Lung (tissue), 12 donors: ENCODE measurements around the gene NBEAL2. TPM values are rescaled to one million over a fixed set of nuclear protein-coding genes. Genes with fewer than 3 reads are reported as not detected.
A peak's percentile ranks its signal among the peaks of the same experiment; 100 is the strongest.

Experiments
- ATAC-seq: fragments of 200-7000 bp; cut with Tn5 transposase; one replicate; pipeline ENCODE4 v1.9.1; 2020; ENCODE audit warnings: moderate number of reproducible peaks; ENCODE audit not compliant: insufficient read depth, low FRiP score
- DNase-seq, 3 donors: peaks; one replicate each; pipeline ENCODE4 v3.0.0-alpha.2; 2013 to 2017
- H3K27ac ChIP-seq, 2 donors: one replicate each; pipeline ENCODE4 v1.5.1; 2013; ENCODE audit warnings: mild to moderate bottlenecking in 2 of 2, moderate library complexity in 2 of 2, control low read depth in 1 of 2, inconsistent platforms in 1 of 2, low read depth in 1 of 2, low read length in 1 of 2
- H3K27me3 ChIP-seq, 3 donors: one replicate each; pipeline ENCODE4 v1.5.1; 2013; ENCODE audit warnings: low read length in 2 of 3; ENCODE audit not compliant: control insufficient read depth in 3 of 3, insufficient read depth in 3 of 3
- H3K36me3 ChIP-seq, 4 donors: one replicate each; pipeline ENCODE4 v1.5.1; 2013; ENCODE audit warnings: low read length in 4 of 4, mild to moderate bottlenecking in 1 of 4, moderate library complexity in 1 of 4; ENCODE audit not compliant: control insufficient read depth in 4 of 4, insufficient read depth in 4 of 4
- H3K4me1 ChIP-seq, 5 donors: one replicate each; pipeline ENCODE4 v1.5.1; 2013; ENCODE audit warnings: low read length in 5 of 5, mild to moderate bottlenecking in 2 of 5, moderate library complexity in 1 of 5; ENCODE audit not compliant: control insufficient read depth in 5 of 5, insufficient read depth in 5 of 5
- H3K4me3 ChIP-seq: one replicate; pipeline ENCODE4 v1.5.1; 2013; ENCODE audit warnings: mild to moderate bottlenecking, control low read depth, moderate library complexity
- H3K9ac ChIP-seq, 2 donors: one replicate each; pipeline ENCODE4 v1.5.1; 2013; ENCODE audit warnings: low read length in 2 of 2, control low read depth in 1 of 2; ENCODE audit not compliant: insufficient read depth in 1 of 2
- H3K9me3 ChIP-seq, 4 donors: one replicate each; pipeline ENCODE4 v1.5.1; 2013; ENCODE audit warnings: low read length in 3 of 4, mild to moderate bottlenecking in 1 of 4, moderate library complexity in 1 of 4; ENCODE audit not compliant: control insufficient read depth in 4 of 4, insufficient read depth in 3 of 4
- CTCF ChIP-seq: IDR thresholded peaks from 2 replicates; pipeline ENCODE4 v1.5.1; 2012; ENCODE audit warnings: mild to moderate bottlenecking; ENCODE audit errors: control extremely low read depth, extremely low read depth
- WGBS, 2 donors: extraction: QIAGEN DNeasy Blood & Tissue Kit; methylation state at CpG; one replicate each; pipeline ENCODE4 v1.1.7; 2013; 5-methylcytosine and 5-hydroxymethylcytosine counted together
- polyA plus RNA-seq, 2 donors: library from polyadenylated mRNA; stranded (reverse); fragments of 200-250 nt; gene quantifications; one replicate each; pipeline ENCODE4 v1.2.1, GENCODE V29; 2013
- total RNA-seq, 2 donors: library from RNA; depleted of rRNA in 1 of 2; stranded (reverse); fragments of >200 nt in 1 of 2; gene quantifications; one replicate each; pipeline ENCODE4 v1.2.1, GENCODE V29; 2014 to 2021
- donor health status: control.
- donor health status: control.
- donor health status: Bipolar disorder and iron deficiency.
- donor health status: healthy.
- donor health status: DM: yes; HTN: yes; CAD: no.

NBEAL2 gene
- total and polyA plus RNA-seq, 4 donors: 64.4 to 191 (median 136) TPM

DNA sequence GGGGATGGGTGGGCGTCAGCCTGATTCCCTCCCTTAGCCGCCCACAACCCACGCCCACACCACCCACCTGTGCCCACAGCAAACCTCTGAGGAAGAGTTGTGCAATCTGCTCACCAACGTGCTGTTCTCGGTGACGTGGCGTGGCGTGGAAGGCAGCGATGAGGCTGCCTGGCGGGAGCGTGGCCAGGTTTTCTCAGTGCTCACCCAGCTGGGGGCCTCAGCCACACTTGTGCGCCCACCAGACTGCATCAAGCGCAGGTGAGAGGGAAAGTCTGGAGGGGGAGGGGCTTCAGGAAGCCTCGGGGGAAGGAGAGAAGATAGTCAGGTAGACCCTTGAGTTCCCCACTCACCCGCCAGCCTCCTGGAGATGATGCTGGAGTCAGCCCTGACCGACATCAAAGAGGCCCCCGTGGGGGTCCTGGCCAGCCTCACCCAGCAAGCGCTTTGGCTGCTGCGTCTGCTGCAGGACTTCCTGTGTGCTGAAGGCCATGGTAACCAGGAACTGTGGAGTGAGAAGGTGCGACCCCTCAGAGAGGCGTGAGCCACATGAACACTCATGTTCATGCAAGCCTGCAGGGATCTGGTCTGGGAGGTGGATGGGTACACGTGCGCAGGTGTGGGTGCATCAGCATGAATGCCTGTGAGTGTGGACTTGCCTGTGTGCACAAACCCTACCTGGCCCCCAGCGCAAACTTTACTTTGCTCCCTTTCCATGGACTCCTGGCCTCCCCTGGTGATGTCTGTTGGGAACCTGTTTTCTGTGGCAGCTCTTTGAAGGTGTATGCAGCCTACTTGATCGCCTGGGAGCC, 21.7 kb downstream of the NBEAL2 start:
- TF ChIP-seq CTCF: no peak
- H3K4me3 ChIP-seq: no peak overlapping the region
- H3K9me3 ChIP-seq: no peaks in the 10 kb centered on the region
- H3K9ac ChIP-seq: no peak overlapping the region
- H3K27ac ChIP-seq: no peak overlapping the region
- DNase-seq (no peak), ATAC-seq (no peak)
- H3K36me3 ChIP-seq: peaks cover 0 to 84% (median 4%) of the 10 kb centered on the region in 4 donors
- no peaks in the 10 kb centered on the region for H3K27me3 ChIP-seq
- H3K4me1 ChIP-seq: peaks cover 0 to 7% (median 0%) of the 10 kb centered on the region in 5 donors
- WGBS, 2 donors: 78 to 86% methylated on average over 25 of the region's 25 CpGs

GRCh38 chr3:47001731-47002170, 22.3 kb downstream of the NBEAL2 start:
- H3K9ac ChIP-seq: no peak overlapping the region
- H3K27me3 ChIP-seq: no peaks in the 10 kb centered on the region
- H3K4me3 ChIP-seq: no peak overlapping the region
- H3K9me3 ChIP-seq: no peaks in the 10 kb centered on the region
- 93 to 94% methylated on average over 16 of the region's 16 CpGs for WGBS, 2 donors
- H3K4me1 ChIP-seq: peaks cover 0 to 7% (median 0%) of the 10 kb centered on the region in 5 donors
- H3K27ac ChIP-seq: peak overlapping the region in 1 of 2 donors; percentile 37
- ATAC-seq: no peak
- DNase-seq: no peak
- H3K36me3 ChIP-seq: peaks cover 3 to 84% (median 6%) of the 10 kb centered on the region in 4 donors
- TF ChIP-seq CTCF: no peak

DNA sequence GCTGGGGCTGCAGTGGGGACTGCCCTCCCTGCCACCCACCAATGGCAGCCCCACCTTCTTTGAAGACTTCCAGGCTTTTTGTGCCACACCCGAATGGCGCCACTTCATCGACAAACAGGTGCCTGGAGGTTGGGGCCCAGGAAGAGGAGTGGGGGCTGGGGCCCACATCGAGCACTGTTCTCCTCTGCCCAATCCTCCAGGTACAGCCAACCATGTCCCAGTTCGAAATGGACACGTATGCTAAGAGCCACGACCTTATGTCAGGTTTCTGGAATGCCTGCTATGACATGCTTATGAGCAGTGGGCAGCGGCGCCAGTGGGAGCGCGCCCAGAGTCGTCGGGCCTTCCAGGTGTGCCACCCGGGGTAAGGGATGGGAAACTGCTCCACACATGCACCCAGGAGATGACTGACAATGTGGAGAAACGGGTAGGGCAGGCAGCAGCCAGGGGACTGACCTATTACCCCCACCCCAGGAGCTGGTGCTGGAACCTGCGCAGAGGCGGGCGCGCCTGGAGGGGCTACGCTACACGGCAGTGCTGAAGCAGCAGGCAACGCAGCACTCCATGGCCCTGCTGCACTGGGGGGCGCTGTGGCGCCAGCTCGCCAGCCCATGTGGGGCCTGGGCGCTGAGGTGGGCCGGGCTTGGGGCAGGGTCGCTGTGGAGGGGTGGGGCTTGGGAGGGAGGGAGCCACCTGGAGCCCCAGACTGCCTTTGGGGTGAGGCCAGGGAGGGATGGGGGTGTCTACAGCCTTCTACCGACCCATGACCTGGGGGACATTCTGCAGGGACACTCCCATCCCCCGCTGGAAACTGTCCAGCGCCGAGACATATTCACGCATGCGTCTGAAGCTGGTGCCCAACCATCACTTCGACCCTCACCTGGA, 22.9 kb downstream of the NBEAL2 start:
- DNase-seq (no peak), ATAC-seq (no peak)
- 84 to 92% methylated on average over 35 of the region's 35 CpGs for WGBS, 2 donors
- H3K4me3 ChIP-seq: no peak overlapping the region
- TF ChIP-seq CTCF: no peak
- H3K9me3 ChIP-seq: no peaks in the 10 kb centered on the region
- H3K27me3 ChIP-seq: no peaks in the 10 kb centered on the region
- peaks cover 3 to 88% (median 6%) of the 10 kb centered on the region in 4 donors for H3K36me3 ChIP-seq
- peak overlapping the region in 1 of 2 donors; percentile 37 for H3K27ac ChIP-seq
- no peak overlapping the region for H3K9ac ChIP-seq
- peaks cover 0 to 7% (median 0%) of the 10 kb centered on the region in 5 donors for H3K4me1 ChIP-seq
